Uterus (tissue), 4 donors: ENCODE data around the gene AMBRA1. TPM values are rescaled to one million over a fixed set of nuclear protein-coding genes. Genes with fewer than 3 reads are reported as not detected.
"Not testable (repeated sequence)": the region's sequence is repeated elsewhere in the genome, so short reads cannot be mapped to it uniquely, and the experiment has no call there.

Source experiments
- DNase-seq, 2 donors: peaks; one replicate each; pipeline ENCODE4 v3.0.0-alpha.2; 2019 to 2020
- H3K27ac ChIP-seq, 2 donors: fragments of 200-600 bp; sonication (generic); 1 replicate in 1 of 2; 2 replicates in 1 of 2; pipeline ENCODE4 v1.5.1; 2016 to 2018
- H3K27me3 ChIP-seq, 2 donors: fragments of 200-600 bp; sonication (generic); one replicate each; pipeline ENCODE4 v1.5.1; 2018 to 2019; ENCODE audit warnings: control low read depth in 1 of 2
- H3K36me3 ChIP-seq, 2 donors: fragments of 200-600 bp; sonication (generic); one replicate each; pipeline ENCODE4 v1.5.1; 2019; ENCODE audit warnings: control low read depth in 1 of 2
- H3K4me1 ChIP-seq, 2 donors: fragments of 200-600 bp; sonication (generic); one replicate each; pipeline ENCODE4 v1.5.1; 2018 to 2019; ENCODE audit warnings: control low read depth in 1 of 2
- H3K4me3 ChIP-seq, 2 donors: fragments of 200-600 bp; sonication (generic); 1 replicate in 1 of 2; 2 replicates in 1 of 2; pipeline ENCODE4 v1.5.1; 2018 to 2019; ENCODE audit warnings: mild to moderate bottlenecking in 1 of 2
- H3K9me3 ChIP-seq, 2 donors: fragments of 200-600 bp; sonication (generic); one replicate each; pipeline ENCODE4 v1.5.1; 2019; ENCODE audit warnings: control low read depth in 1 of 2
- CTCF ChIP-seq, 4 experiments: fragments of 200-600 bp in 2 of 4; fragments of 450-650 bp in 2 of 4; sonication (generic) in 2 of 4; IDR thresholded peaks; one replicate each; pipeline ENCODE4 v1.5.1; 2016 to 2019; ENCODE audit warnings: antibody characterized with exemption in 4 of 4, mild to moderate bottlenecking in 2 of 4, moderate library complexity in 1 of 4
- POLR2A ChIP-seq, 2 donors: fragments of 450-650 bp; IDR thresholded peaks; one replicate each; pipeline ENCODE4 v1.6.1; 2016; ENCODE audit warnings: antibody characterized with exemption in 2 of 2, mild to moderate bottlenecking in 1 of 2, moderate library complexity in 1 of 2
- intact Hi-C: fragments of 100-400 bp; cut with DNase I; formaldehyde crosslinking; loops from one replicate; pipeline ENCODE4 v1.15.1; 2023; ENCODE audit warnings: low total_unique reads
- total RNA-seq, 4 donors: library from RNA; depleted of rRNA in 3 of 4; stranded (reverse); fragments of >200 nt in 3 of 4; gene quantifications; one replicate each; pipeline versions ENCODE4 v1.1.0 to v1.2.4, GENCODE V29; 2014 to 2023
- donor health status: DM: yes; HTN: yes; CAD: no.

The AMBRA1 gene
- total RNA-seq, 4 donors from 2014 or later: 22.6 to 55.3 (median 41.4) TPM

- DNase-seq: no peak
- Histone ChIP-seq H3K9me3 (no peaks in the 10 kb centered on the region), H3K4me1 (peaks cover 0 to 12% of the 10 kb centered on the region in 2 donors), H3K4me3 (no peak overlapping the region), H3K27ac (no peak overlapping the region), H3K36me3 (no peaks in the 10 kb centered on the region), H3K27me3 (no peaks in the 10 kb centered on the region)
- intact Hi-C loops: no loop called here
- TF ChIP-seq CTCF (IDR thresholded peaks at IDR 0.05) (no peak), POLR2A (IDR thresholded peaks at IDR 0.05) (no peak)
Observed at GRCh38 chr11:46590740-46591605, 2.9 kb downstream of the AMBRA1 start.

DNA sequence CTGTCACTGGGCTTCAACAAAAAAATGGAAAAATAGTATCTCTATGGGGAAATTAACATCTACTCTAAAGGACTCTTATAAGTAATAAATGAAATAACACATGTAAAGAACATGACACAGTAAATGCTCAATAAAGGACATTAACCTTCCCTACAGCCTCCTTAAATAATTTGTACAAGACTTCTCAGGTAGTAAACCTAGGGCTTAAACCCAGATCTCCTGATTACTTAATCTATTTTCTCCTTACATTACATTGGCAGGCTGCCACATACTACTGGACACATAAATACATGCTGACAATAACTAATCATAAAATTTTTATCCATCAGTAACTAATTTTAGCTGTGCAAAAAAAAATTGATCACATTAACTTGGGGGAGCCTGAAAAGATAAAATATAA, 4.9 kb downstream of the AMBRA1 start:
- H3K9me3 ChIP-seq: no peaks in the 10 kb centered on the region
- H3K4me1 ChIP-seq: peaks cover 0 to 12% of the 10 kb centered on the region in 2 donors
- H3K4me3 ChIP-seq: no peak overlapping the region
- H3K27me3 ChIP-seq: no peaks in the 10 kb centered on the region
- no peak overlapping the region for H3K27ac ChIP-seq
- intact Hi-C loops: no loop called here
- no peak for DNase-seq
- no peaks in the 10 kb centered on the region for H3K36me3 ChIP-seq
- no peak for TF ChIP-seq CTCF (IDR thresholded peaks at IDR 0.05)
- no peak for TF ChIP-seq POLR2A (IDR thresholded peaks at IDR 0.05)

- peaks cover 0 to 12% of the 10 kb centered on the region in 2 donors for H3K4me1 ChIP-seq
- H3K36me3 ChIP-seq: no peaks in the 10 kb centered on the region
- intact Hi-C loops: no loop called here
- no peaks in the 10 kb centered on the region for H3K9me3 ChIP-seq
- DNase-seq: no peak
- no peak for TF ChIP-seq POLR2A (IDR thresholded peaks at IDR 0.05)
- TF ChIP-seq CTCF (IDR thresholded peaks at IDR 0.05): no peak
- no peaks in the 10 kb centered on the region for H3K27me3 ChIP-seq
- no peak overlapping the region for H3K27ac ChIP-seq
- H3K4me3 ChIP-seq: no peak overlapping the region
Observed at GRCh38 chr11:46588131-46588530, 5.7 kb downstream of the AMBRA1 start.

GRCh38 chr11:46583513-46583912, 10.3 kb downstream of the AMBRA1 start:
- H3K36me3 ChIP-seq, DNase-seq, H3K27ac ChIP-seq, H3K9me3 ChIP-seq, H3K4me3 ChIP-seq, H3K27me3 ChIP-seq, H3K4me1 ChIP-seq, intact Hi-C loops: not testable (repeated sequence)

- intact Hi-C loops: no loop called here
- H3K36me3 ChIP-seq: no peaks in the 10 kb centered on the region
- no peaks in the 10 kb centered on the region for H3K9me3 ChIP-seq
- no peak overlapping the region for H3K27ac ChIP-seq
- H3K27me3 ChIP-seq: no peaks in the 10 kb centered on the region
- no peak for TF ChIP-seq CTCF (IDR thresholded peaks at IDR 0.05)
- TF ChIP-seq POLR2A (IDR thresholded peaks at IDR 0.05): no peak
- no peak overlapping the region for H3K4me3 ChIP-seq
- DNase-seq: no peak
- no peaks in the 10 kb centered on the region for H3K4me1 ChIP-seq
Observed at GRCh38 chr11:46582588-46582987, 11.2 kb downstream of the AMBRA1 start.
